ENCODE results near the gene GGNBP2.

The GGNBP2 gene

GRCh38 chr17:36525113-36525512 is 19.6 kb upstream of the GGNBP2 start:
- no peak for TF ChIP-seq EZH2phosphoT487 (IDR thresholded peaks at IDR 0.05; ENCODE audit: borderline replicate concordance, low read length)
- TF ChIP-seq CTCF (IDR thresholded peaks at IDR 0.05; ENCODE audit: low read depth, low read length, poor library complexity, severe bottlenecking): no peak
- Histone ChIP-seq H3K9me2 (replicated peaks; ENCODE audit: control insufficient read depth, low read length) (no peaks in the 10 kb centered on the region), H3K79me2 (ENCODE audit: control insufficient read depth, low read length) (peaks cover 12% of the 10 kb centered on the region), H3K4me1 (ENCODE audit: control insufficient read depth, low read length) (peaks cover 2% of the 10 kb centered on the region), H3K36me3 (ENCODE audit: control insufficient read depth, low read length) (peaks cover 79% of the 10 kb centered on the region), H3K27ac (ENCODE audit: low read depth, low read length) (no peak overlapping the region), H3K4me2 (ENCODE audit: low read length) (no peak overlapping the region), H4K20me1 (ENCODE audit: control insufficient read depth, insufficient read depth, low read depth, low read length) (no peaks in the 10 kb centered on the region), H3K4me3 (ENCODE audit: low read length) (no peak overlapping the region), H3K9me3 (ENCODE audit: control insufficient read depth, insufficient read depth, low read length) (no peaks in the 10 kb centered on the region), H3K27me3 (ENCODE audit: control insufficient read depth, low read length) (no peaks in the 10 kb centered on the region), H3F3A (ENCODE audit: control insufficient read depth, insufficient read depth) (no peaks in the 10 kb centered on the region)

GRCh38 chr17:36525888-36526287 is 18.8 kb upstream of the GGNBP2 start:
- Histone ChIP-seq H3F3A (ENCODE audit: control insufficient read depth, insufficient read depth) (no peaks in the 10 kb centered on the region), H3K9me2 (replicated peaks; ENCODE audit: control insufficient read depth, low read length) (no peaks in the 10 kb centered on the region), H3K4me1 (ENCODE audit: control insufficient read depth, low read length) (no peaks in the 10 kb centered on the region; the same call in 1 of the 2 replicates), H3K27me3 (ENCODE audit: control insufficient read depth, low read length) (no peaks in the 10 kb centered on the region), H3K4me3 (ENCODE audit: low read length) (no peak overlapping the region), H3K4me2 (ENCODE audit: low read length) (no peak overlapping the region), H3K36me3 (ENCODE audit: control insufficient read depth, low read length) (peaks cover 73% of the 10 kb centered on the region), H3K9me3 (ENCODE audit: control insufficient read depth, insufficient read depth, low read length) (no peaks in the 10 kb centered on the region), H4K20me1 (ENCODE audit: control insufficient read depth, insufficient read depth, low read depth, low read length) (no peaks in the 10 kb centered on the region), H3K27ac (ENCODE audit: low read depth, low read length) (no peak overlapping the region), H3K79me2 (ENCODE audit: control insufficient read depth, low read length) (peaks cover 12% of the 10 kb centered on the region)
- no peak for TF ChIP-seq EZH2phosphoT487 (IDR thresholded peaks at IDR 0.05; ENCODE audit: borderline replicate concordance, low read length)

DNA sequence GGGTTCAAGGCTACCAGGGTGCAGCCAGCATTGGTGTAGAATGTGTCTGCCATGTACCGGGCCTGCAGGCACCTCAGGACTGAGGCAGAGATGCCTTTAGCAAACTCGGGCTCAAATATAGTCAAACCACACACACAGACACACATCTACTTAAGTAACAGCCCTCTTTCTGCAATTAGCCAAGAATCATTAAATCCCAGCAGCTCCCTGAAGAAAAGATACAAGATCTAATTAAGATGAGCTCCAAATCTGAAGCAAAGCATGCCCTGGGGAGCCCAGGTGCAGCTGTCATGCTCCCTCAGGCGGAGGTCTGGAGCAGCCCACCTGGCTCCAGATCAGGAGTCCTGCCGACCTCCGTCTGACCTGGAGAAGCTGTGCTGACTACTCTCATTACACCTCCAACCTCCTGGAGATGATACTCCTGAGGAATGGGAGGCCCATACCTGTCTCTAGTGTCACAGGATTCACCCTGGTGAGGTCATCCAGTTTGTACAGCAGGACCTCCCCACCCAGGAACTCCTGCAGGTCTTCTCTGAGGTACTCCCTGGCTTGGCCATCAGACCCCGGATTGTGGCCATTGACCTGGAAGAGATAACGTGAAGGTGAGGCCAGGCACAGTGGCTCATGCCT is 17.0 kb upstream of the GGNBP2 start:
- no peak for TF ChIP-seq CTCF (IDR thresholded peaks at IDR 0.05; ENCODE audit: low read depth, low read length, poor library complexity, severe bottlenecking)
- TF ChIP-seq EZH2phosphoT487 (IDR thresholded peaks at IDR 0.05; ENCODE audit: borderline replicate concordance, low read length): no peak
- Histone ChIP-seq H3K9me2 (replicated peaks; ENCODE audit: control insufficient read depth, low read length) (no peaks in the 10 kb centered on the region), H3K79me2 (ENCODE audit: control insufficient read depth, low read length) (peaks cover 25% of the 10 kb centered on the region), H3K36me3 (ENCODE audit: control insufficient read depth, low read length) (peaks cover 76% of the 10 kb centered on the region), H3K9me3 (ENCODE audit: control insufficient read depth, insufficient read depth, low read length) (no peaks in the 10 kb centered on the region), H3K4me1 (ENCODE audit: control insufficient read depth, low read length) (peaks cover 3% of the 10 kb centered on the region; the same call in 1 of the 2 replicates), H3K27ac (ENCODE audit: low read depth, low read length) (no peak overlapping the region), H4K20me1 (ENCODE audit: control insufficient read depth, insufficient read depth, low read depth, low read length) (no peaks in the 10 kb centered on the region), H3K4me2 (ENCODE audit: low read length) (no peak overlapping the region), H3K27me3 (ENCODE audit: control insufficient read depth, low read length) (no peaks in the 10 kb centered on the region), H3K4me3 (ENCODE audit: low read length) (no peak overlapping the region), H3F3A (ENCODE audit: control insufficient read depth, insufficient read depth) (no peaks in the 10 kb centered on the region)

- Histone ChIP-seq H3K9me2 (replicated peaks; ENCODE audit: control insufficient read depth, low read length) (no peaks in the 10 kb centered on the region), H3K27ac (ENCODE audit: low read depth, low read length) (no peak overlapping the region), H4K20me1 (ENCODE audit: control insufficient read depth, insufficient read depth, low read depth, low read length) (no peaks in the 10 kb centered on the region), H3K4me2 (ENCODE audit: low read length) (no peak overlapping the region), H3K36me3 (ENCODE audit: control insufficient read depth, low read length) (peaks cover 83% of the 10 kb centered on the region), H3F3A (ENCODE audit: control insufficient read depth, insufficient read depth) (no peaks in the 10 kb centered on the region), H3K9me3 (ENCODE audit: control insufficient read depth, insufficient read depth, low read length) (no peaks in the 10 kb centered on the region), H3K4me1 (ENCODE audit: control insufficient read depth, low read length) (peaks cover 17% of the 10 kb centered on the region), H3K27me3 (ENCODE audit: control insufficient read depth, low read length) (no peaks in the 10 kb centered on the region), H3K4me3 (ENCODE audit: low read length) (no peak overlapping the region), H3K79me2 (ENCODE audit: control insufficient read depth, low read length) (peaks cover 39% of the 10 kb centered on the region)
- TF ChIP-seq EZH2phosphoT487 (IDR thresholded peaks at IDR 0.05; ENCODE audit: borderline replicate concordance, low read length) (no peak), CTCF (IDR thresholded peaks at IDR 0.05; ENCODE audit: low read depth, low read length, poor library complexity, severe bottlenecking) (no peak)
Observed at GRCh38 chr17:36529121-36529520, 15.6 kb upstream of the GGNBP2 start.

All from DOHH2 (cell line).